ENCODE measurements around the gene SLC9A9. TPM values are rescaled to one million over a fixed set of nuclear protein-coding genes. Genes with fewer than 3 reads are reported as not detected.

SLC9A9 gene
- total RNA-seq, 1 donor from 2014 or later: 7.1 TPM

DNA sequence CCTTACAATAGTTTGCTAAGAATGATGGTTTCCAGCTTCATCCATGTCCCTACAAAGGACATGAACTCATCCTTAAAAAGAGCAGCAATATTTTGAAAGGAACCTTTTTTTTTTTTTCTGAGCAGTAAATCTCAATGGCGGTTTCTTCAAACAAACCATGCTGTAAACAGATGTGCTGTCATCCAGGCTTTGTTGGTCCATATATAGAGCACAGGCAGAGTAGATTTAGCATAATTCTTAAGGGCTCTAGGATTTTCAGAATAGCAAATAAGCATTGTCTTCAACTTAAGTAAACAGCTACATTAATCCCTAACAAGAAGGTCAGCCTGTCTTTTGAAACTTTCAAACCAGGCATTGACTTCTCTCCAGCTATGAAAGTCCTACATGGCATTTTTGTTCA is 334.2 kb downstream of the SLC9A9 start:
- DNase-seq (ENCODE audit: low read depth in 2 of 2): no peak

- no peak for DNase-seq (ENCODE audit: low read depth in 2 of 2)
Measured at GRCh38 chr3:143511174-143511879, 336.9 kb downstream of the SLC9A9 start.

DNA sequence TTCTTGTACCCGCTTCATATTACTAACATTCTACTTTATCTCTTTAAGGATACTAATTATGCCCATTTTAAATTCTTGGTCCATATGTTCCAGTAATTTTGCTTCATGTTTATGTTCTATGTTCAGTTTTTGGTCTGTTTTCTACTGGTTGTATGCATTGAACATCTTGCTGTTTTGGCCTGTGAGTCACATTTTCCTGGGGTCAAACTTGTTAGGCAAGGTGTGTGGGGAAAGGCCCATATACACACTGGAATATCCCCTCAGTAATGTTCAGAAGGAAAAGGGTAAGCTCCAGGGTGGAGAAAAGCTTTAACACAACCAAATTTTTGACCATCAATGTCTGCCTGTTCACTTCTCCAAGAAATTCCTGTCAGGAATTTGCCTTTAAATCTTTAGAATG is 337.7 kb downstream of the SLC9A9 start:
- DNase-seq (ENCODE audit: low read depth in 2 of 2): no peak

DNA sequence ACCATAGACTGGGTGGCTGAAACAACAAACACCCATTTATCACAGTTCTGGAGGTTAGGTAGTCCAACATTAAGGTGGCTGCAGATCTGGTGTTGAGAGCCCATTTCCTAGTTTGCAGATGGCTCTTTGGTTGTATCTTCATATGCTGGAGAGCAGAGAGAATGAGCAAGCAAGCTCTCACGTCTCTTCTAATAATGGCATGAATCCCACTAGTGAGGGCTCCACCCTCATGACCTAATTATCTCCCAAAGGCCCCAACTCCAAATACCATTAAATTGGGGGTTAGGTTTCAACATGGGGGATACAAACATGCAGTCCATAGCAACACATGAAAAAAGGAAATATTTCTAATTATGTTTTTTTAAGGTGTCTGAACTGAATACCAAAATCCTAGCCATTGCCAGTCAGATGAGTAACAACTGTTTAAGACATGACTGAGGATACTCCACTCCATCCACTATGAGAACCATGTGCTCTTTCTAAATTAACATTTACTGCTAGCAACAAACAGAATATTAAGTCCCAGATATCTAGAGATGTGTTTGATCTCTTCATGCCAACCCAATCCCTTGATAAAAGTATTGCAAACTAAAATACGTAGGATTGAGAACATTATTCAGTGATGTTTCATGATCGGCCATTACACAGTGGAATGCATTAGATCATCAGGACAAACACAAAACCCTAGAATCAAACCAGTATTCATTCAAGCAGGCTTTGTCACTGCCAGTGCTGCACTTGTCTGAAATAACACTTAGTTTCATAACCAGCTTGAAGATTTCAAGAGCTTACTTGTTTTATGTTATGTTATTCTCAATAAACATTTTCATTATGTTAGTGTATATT is 340.3 kb downstream of the SLC9A9 start:
- no peak for DNase-seq (ENCODE audit: low read depth in 2 of 2)

DNA sequence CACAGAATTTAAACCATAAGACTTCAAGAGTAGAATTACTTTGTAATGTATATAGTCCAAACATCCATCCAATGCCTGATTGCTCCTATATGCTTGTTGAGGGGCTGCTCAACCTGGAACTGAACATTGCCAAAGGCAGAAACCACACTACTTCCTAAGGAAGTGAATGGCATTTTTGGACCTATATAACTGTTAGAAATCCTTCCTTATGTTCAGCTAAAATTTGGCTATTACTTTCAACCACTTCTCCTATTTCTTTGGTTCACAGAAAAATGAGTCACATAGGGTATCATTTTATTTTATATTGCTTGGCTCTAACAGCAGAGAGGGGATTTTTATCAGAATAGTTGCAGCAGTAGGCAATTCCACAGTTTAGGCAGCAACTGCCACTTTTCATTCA is 342.1 kb downstream of the SLC9A9 start:
- DNase-seq (ENCODE audit: low read depth in 2 of 2): no peak

DNA sequence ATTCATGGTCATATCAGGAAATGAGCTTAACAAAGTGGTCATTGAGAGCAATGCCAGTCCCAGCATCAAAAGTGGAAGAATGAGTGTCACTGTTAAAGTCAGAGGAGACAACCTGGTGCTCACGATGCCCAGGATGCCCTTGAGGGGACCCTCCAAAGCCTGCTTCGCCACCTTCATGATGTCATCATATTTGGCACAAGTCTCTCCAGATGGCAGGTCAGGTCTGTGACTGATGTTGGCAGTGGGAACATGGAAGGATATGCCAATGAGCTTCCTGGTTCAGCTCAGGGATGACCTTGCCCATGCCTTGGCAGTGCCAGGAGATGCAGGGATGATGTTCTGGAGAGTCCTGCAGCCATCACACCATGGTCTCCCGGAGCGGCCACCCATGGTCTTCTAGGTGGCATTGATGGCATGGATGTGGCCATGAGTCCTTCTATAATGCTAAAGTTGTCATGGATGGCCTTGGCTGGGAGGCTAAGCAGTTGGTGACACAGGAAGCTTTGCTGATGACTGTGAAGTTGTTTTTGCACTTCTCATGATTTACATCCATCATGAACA is 344.9 kb downstream of the SLC9A9 start:
- no peak for DNase-seq (ENCODE audit: low read depth in 2 of 2)

GRCh38 chr3:143502081-143502480 is 346.2 kb downstream of the SLC9A9 start:
- no peak for DNase-seq (ENCODE audit: low read depth in 2 of 2)

- DNase-seq (ENCODE audit: low read depth in 2 of 2): no peak
Measured at GRCh38 chr3:143497382-143497781, 350.9 kb downstream of the SLC9A9 start.

GRCh38 chr3:143496191-143496590 is 352.1 kb downstream of the SLC9A9 start:
- DNase-seq (ENCODE audit: low read depth in 2 of 2): no peak

GRCh38 chr3:143495527-143495926 is 352.7 kb downstream of the SLC9A9 start:
- DNase-seq (ENCODE audit: low read depth in 2 of 2): no peak

DNA sequence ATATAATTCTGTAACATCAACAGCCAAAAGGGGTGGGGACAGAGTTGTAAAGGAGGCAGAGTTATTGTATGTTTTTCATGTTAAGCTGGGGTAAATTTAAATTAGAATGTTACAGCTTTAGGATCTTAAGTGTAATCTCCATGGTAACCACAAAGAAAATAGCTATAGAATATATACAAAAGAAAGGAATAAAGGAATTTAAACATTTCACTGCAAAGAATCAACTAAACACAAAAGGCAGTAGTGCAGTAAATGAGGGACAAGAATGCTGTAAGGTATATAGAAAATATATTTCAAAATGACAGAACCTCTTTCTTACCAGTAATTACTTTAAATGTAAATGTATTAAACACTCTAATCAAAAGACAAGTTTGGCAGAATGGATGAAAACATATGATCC is 361.7 kb downstream of the SLC9A9 start:
- no peak for DNase-seq (ENCODE audit: low read depth in 2 of 2)

DNA sequence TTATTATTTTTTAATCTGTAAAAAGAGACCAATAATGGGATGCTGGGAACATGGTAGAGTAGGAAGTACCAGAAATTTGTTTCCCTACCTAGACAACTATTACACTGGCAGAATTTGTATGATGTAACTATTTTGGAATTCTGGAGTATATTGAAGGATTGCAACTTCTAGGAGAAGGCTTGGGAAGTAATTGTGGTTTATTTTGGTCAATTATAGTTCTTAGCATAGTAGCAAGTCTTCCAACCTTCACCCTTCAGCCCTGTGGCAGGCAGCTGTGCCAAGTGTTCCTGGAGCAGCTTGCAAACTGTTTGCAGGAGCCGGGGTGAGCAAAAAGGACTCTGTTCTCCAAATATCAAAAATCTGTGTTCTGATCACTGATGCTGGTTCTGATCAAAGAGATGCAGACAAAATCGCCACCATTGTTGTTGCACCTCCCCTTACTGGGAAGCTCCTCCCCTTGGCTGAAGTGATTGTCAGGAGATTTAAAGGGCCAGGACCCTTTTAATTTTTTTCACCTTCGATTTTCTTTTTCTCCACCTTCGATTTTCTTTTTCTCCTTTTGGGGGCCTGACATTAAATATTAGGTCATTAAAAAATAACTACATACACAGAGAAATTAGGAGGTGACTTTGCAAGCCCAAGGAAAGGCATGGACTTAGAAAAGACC is 363.3 kb downstream of the SLC9A9 start:
- DNase-seq (ENCODE audit: low read depth in 2 of 2): no peak

DNA sequence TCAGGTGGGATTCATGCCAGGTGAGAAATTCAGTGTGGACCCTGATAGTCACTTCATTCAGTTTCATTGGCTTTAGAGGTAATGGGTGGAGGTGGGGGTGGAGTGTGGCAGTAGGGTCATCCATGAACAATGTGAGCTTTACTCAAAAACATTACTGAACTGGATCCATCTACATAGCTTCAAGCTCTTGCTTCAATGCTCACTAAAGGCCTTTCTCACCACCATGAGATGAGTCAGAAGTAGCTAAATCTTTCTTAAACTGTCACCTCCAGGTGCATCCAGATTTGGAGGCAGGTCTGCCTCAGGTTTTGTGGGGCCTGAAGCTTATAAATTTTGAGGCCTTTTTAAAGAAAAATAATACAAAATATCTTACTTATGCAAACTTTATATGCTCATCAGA is 365.1 kb downstream of the SLC9A9 start:
- no peak for DNase-seq (ENCODE audit: low read depth in 2 of 2)

DNA sequence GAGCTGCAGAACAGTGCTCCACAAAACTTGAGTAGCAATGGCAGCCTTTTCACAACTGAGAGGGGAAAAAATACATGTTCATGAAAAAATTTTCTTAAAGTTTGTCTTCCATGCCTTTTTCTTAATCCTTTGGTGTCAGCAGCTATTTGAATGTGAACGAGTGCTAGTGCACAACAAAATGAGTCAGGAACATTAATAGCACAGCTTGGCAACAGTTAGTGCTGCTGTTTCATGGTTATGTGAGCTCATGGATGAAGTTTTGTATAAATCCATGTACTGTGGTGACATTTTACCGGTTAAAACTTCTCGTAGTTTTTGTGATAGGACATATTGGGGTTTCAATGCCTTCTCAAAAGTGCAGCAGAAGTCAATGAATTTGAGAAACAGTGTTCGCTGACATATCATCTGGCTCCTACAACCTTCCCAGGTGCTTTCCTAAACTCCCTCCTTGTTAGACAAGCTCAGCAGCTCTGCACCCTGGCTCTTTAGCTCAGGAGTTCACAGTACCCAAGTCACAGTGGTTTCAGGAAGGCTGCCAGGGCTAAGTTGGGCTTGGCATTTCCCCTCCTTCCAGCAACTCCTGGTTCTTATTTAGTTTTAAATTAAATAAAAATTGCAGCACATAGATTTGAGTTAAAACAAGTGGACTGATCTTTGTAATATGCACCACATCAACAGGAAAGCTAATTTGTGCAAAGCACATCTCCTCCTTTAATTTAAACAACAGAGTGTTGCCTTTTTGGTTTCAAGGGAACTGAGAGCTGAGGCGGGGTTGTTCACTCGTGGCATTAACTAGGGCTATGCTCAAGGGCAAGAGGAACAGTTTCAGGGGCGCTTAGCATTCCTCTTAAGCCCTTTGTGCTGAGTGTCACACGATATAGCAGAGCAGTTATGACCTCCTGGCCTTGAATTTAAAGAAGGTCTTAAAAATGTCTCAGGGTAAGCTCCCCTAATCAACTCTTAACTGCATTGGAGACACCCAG is 365.9 kb downstream of the SLC9A9 start:
- no peak for DNase-seq (ENCODE audit: low read depth in 2 of 2)

- DNase-seq (ENCODE audit: low read depth in 2 of 2): peak in 1 of 2 donors; percentile 57
Measured at GRCh38 chr3:143480344-143480743, 367.9 kb downstream of the SLC9A9 start.

- no peak for DNase-seq (ENCODE audit: low read depth in 2 of 2)
Measured at GRCh38 chr3:143479727-143480126, 368.5 kb downstream of the SLC9A9 start.

GRCh38 chr3:143478115-143478693 is 370.1 kb downstream of the SLC9A9 start:
- DNase-seq (ENCODE audit: low read depth in 2 of 2): no peak

GRCh38 chr3:143476965-143477640 is 371.2 kb downstream of the SLC9A9 start:
- no peak for DNase-seq (ENCODE audit: low read depth in 2 of 2)

GRCh38 chr3:143475981-143476380 is 372.3 kb downstream of the SLC9A9 start:
- no peak for DNase-seq (ENCODE audit: low read depth in 2 of 2)
